ENCODE measurements around the gene DLL1.
A peak's percentile ranks its signal among the peaks of the same experiment; 100 is the strongest.

The DLL1 gene

GRCh38 chr6:170307080-170307545 is 16.2 kb upstream of the DLL1 start:
- Histone ChIP-seq H3K79me1 (ENCODE audit: low read depth, low read length) (peaks cover 5% of the 10 kb centered on the region), H2BK12ac (ENCODE audit: low read length) (no peak overlapping the region), H3K18ac (ENCODE audit: low read length) (peak overlapping the region; percentile 97), H3K36me3 (replicated peaks in 1 of 2; ENCODE audit: control insufficient read depth in 2 of 2, insufficient read depth in 2 of 2, low read length in 2 of 2) (peaks cover 0 to 17% of the 10 kb centered on the region in 2 donors), H3K4me1 (ENCODE audit: control insufficient read depth in 2 of 2, insufficient read depth in 1 of 2, low read depth in 1 of 2, low read length in 2 of 2) (peaks cover 17 to 19% of the 10 kb centered on the region in 2 donors), H3K23ac (ENCODE audit: low read depth, low read length, poor library complexity) (peak overlapping the region; percentile 76), H3K27ac (replicated peaks; ENCODE audit: low read length) (no peak overlapping the region), H2AK5ac (ENCODE audit: low read depth, low read length) (peak overlapping the region; percentile 34), H2BK15ac (ENCODE audit: low read length) (peak overlapping the region; percentile 55), H3K9ac (ENCODE audit: low read depth, low read length, poor library complexity) (peak overlapping the region; percentile 94), H2BK120ac (ENCODE audit: low read depth, low read length) (no peak overlapping the region), H2AFZ (ENCODE audit: low read length) (peak overlapping the region; percentile 95), H3K14ac (ENCODE audit: low read length) (peak overlapping the region; percentile 86), H4K91ac (ENCODE audit: low read depth, low read length, poor library complexity) (no peak overlapping the region), H3K4me3 (ENCODE audit: low read length in 2 of 2) (peak overlapping the region; percentile 72 to 99), H2BK5ac (ENCODE audit: low read length) (peak overlapping the region; percentile 26), H3K4ac (ENCODE audit: low read length) (no peak overlapping the region), H3K27me3 (ENCODE audit: control insufficient read depth in 3 of 3, insufficient read depth in 3 of 3, low read depth in 1 of 3, low read length in 3 of 3) (no peaks in the 10 kb centered on the region), H4K8ac (ENCODE audit: low read depth, low read length) (peak overlapping the region; percentile 19), H3K4me2 (ENCODE audit: insufficient read depth, low read length, poor library complexity, severe bottlenecking) (peak overlapping the region; percentile 71), H3K9me3 (replicated peaks in 1 of 2; ENCODE audit: control insufficient read depth in 2 of 2, insufficient read depth in 1 of 2, low read depth in 1 of 2, low read length in 2 of 2) (peaks cover 6 to 15% of the 10 kb centered on the region in 2 donors)
- WGBS, 2 donors (ENCODE audit: extremely low coverage in 2 of 2, insufficient read length in 2 of 2, insufficient replicate concordance in 1 of 2), result no CpG with 5 or more reads among the region's 15 CpGs
- DNase-seq (ENCODE audit: low spot score), result no peak

- WGBS, 2 donors (ENCODE audit: extremely low coverage in 2 of 2, insufficient read length in 2 of 2, insufficient replicate concordance in 1 of 2), result no CpG with 5 or more reads among the region's 97 CpGs
- peak within 1 kb of the TSS; percentile 71 for H3K4me2 ChIP-seq (ENCODE audit: insufficient read depth, low read length, poor library complexity, severe bottlenecking)
- no peaks in the 10 kb centered on the region for H3K27me3 ChIP-seq (ENCODE audit: control insufficient read depth in 3 of 3, insufficient read depth in 3 of 3, low read depth in 1 of 3, low read length in 3 of 3)
- H2BK15ac ChIP-seq (ENCODE audit: low read length), result peak within 1 kb of the TSS; percentile 55
- peak within 1 kb of the TSS; percentile 95 for H2AFZ ChIP-seq (ENCODE audit: low read length)
- peak within 1 kb of the TSS; percentile 97 for H3K18ac ChIP-seq (ENCODE audit: low read length)
- H3K14ac ChIP-seq (ENCODE audit: low read length), result peak within 1 kb of the TSS; percentile 86
- H3K4me1 ChIP-seq (ENCODE audit: control insufficient read depth in 2 of 2, insufficient read depth in 1 of 2, low read depth in 1 of 2, low read length in 2 of 2), result peaks cover 17 to 19% of the 10 kb centered on the region in 2 donors
- H2BK12ac ChIP-seq (ENCODE audit: low read length), result no peak within 1 kb of the TSS
- no peak within 1 kb of the TSS for H3K27ac ChIP-seq (replicated peaks; ENCODE audit: low read length)
- peak within 1 kb of the TSS; percentile 34 for H2AK5ac ChIP-seq (ENCODE audit: low read depth, low read length)
- peaks cover 5% of the 10 kb centered on the region for H3K79me1 ChIP-seq (ENCODE audit: low read depth, low read length)
- H4K91ac ChIP-seq (ENCODE audit: low read depth, low read length, poor library complexity), result no peak within 1 kb of the TSS
- no peak within 1 kb of the TSS for H3K4ac ChIP-seq (ENCODE audit: low read length)
- H3K23ac ChIP-seq (ENCODE audit: low read depth, low read length, poor library complexity), result peak within 1 kb of the TSS; percentile 76
- H4K8ac ChIP-seq (ENCODE audit: low read depth, low read length), result peak within 1 kb of the TSS; percentile 19
- peak within 1 kb of the TSS; percentile 26 for H2BK5ac ChIP-seq (ENCODE audit: low read length)
- peak within 1 kb of the TSS; percentile 72 to 99 for H3K4me3 ChIP-seq (ENCODE audit: low read length in 2 of 2)
- H3K36me3 ChIP-seq (replicated peaks in 1 of 2; ENCODE audit: control insufficient read depth in 2 of 2, insufficient read depth in 2 of 2, low read length in 2 of 2), result peaks cover 0 to 11% of the 10 kb centered on the region in 2 donors
- peaks cover 6 to 17% of the 10 kb centered on the region in 2 donors for H3K9me3 ChIP-seq (replicated peaks in 1 of 2; ENCODE audit: control insufficient read depth in 2 of 2, insufficient read depth in 1 of 2, low read depth in 1 of 2, low read length in 2 of 2)
- H2BK120ac ChIP-seq (ENCODE audit: low read depth, low read length), result no peak within 1 kb of the TSS
- DNase-seq (ENCODE audit: low spot score), result peak; percentile 78
- H3K9ac ChIP-seq (ENCODE audit: low read depth, low read length, poor library complexity), result peak within 1 kb of the TSS; percentile 94
Measured at GRCh38 chr6:170306324-170307079, 15.6 kb upstream of the DLL1 start, which contains the start of gene FAM120B. FAM120B (plus strand) TSS chr6:170306758; CDS start chr6:170317391, 10,633 bp downstream.

- no peak overlapping the region for H2BK5ac ChIP-seq (ENCODE audit: low read length)
- H2AK5ac ChIP-seq (ENCODE audit: low read depth, low read length), result no peak overlapping the region
- H3K79me1 ChIP-seq (ENCODE audit: low read depth, low read length), result peaks cover 5% of the 10 kb centered on the region
- WGBS, 2 donors (ENCODE audit: extremely low coverage in 2 of 2, insufficient read length in 2 of 2, insufficient replicate concordance in 1 of 2), result no CpG with 5 or more reads among the region's 29 CpGs
- peak overlapping the region; percentile 1 for H4K8ac ChIP-seq (ENCODE audit: low read depth, low read length)
- DNase-seq (ENCODE audit: low spot score), result no peak
- H2AFZ ChIP-seq (ENCODE audit: low read length), result peak overlapping the region; percentile 95
- no peak overlapping the region for H2BK120ac ChIP-seq (ENCODE audit: low read depth, low read length)
- peaks cover 0 to 5% of the 10 kb centered on the region in 2 donors for H3K36me3 ChIP-seq (replicated peaks in 1 of 2; ENCODE audit: control insufficient read depth in 2 of 2, insufficient read depth in 2 of 2, low read length in 2 of 2)
- H3K14ac ChIP-seq (ENCODE audit: low read length), result no peak overlapping the region
- peaks cover 17 to 19% of the 10 kb centered on the region in 2 donors for H3K4me1 ChIP-seq (ENCODE audit: control insufficient read depth in 2 of 2, insufficient read depth in 1 of 2, low read depth in 1 of 2, low read length in 2 of 2)
- no peaks in the 10 kb centered on the region for H3K27me3 ChIP-seq (ENCODE audit: control insufficient read depth in 3 of 3, insufficient read depth in 3 of 3, low read depth in 1 of 3, low read length in 3 of 3)
- H3K9me3 ChIP-seq (replicated peaks in 1 of 2; ENCODE audit: control insufficient read depth in 2 of 2, insufficient read depth in 1 of 2, low read depth in 1 of 2, low read length in 2 of 2), result peaks cover 6 to 24% of the 10 kb centered on the region in 2 donors
- no peak overlapping the region for H2BK15ac ChIP-seq (ENCODE audit: low read length)
- no peak overlapping the region for H2BK12ac ChIP-seq (ENCODE audit: low read length)
- peak overlapping the region; percentile 72 to 99 for H3K4me3 ChIP-seq (ENCODE audit: low read length in 2 of 2)
- no peak overlapping the region for H3K23ac ChIP-seq (ENCODE audit: low read depth, low read length, poor library complexity)
- peak overlapping the region; percentile 97 for H3K18ac ChIP-seq (ENCODE audit: low read length)
- H4K91ac ChIP-seq (ENCODE audit: low read depth, low read length, poor library complexity), result no peak overlapping the region
- H3K9ac ChIP-seq (ENCODE audit: low read depth, low read length, poor library complexity), result peak overlapping the region; percentile 90
- H3K4me2 ChIP-seq (ENCODE audit: insufficient read depth, low read length, poor library complexity, severe bottlenecking), result peak overlapping the region; percentile 71
- no peak overlapping the region for H3K27ac ChIP-seq (replicated peaks; ENCODE audit: low read length)
- no peak overlapping the region for H3K4ac ChIP-seq (ENCODE audit: low read length)
Measured at GRCh38 chr6:170305805-170306323, 15.0 kb upstream of the DLL1 start.

- WGBS, 2 donors (ENCODE audit: extremely low coverage in 2 of 2, insufficient read length in 2 of 2, insufficient replicate concordance in 1 of 2), result no CpG with 5 or more reads among the region's 1 CpG
- Histone ChIP-seq H3K18ac (ENCODE audit: low read length) (no peak overlapping the region), H3K4me3 (ENCODE audit: low read length in 2 of 2) (no peak overlapping the region), H3K9ac (ENCODE audit: low read depth, low read length, poor library complexity) (no peak overlapping the region), H2BK12ac (ENCODE audit: low read length) (no peak overlapping the region), H2BK15ac (ENCODE audit: low read length) (no peak overlapping the region), H3K36me3 (replicated peaks in 1 of 2; ENCODE audit: control insufficient read depth in 2 of 2, insufficient read depth in 2 of 2, low read length in 2 of 2) (no peaks in the 10 kb centered on the region), H2BK120ac (ENCODE audit: low read depth, low read length) (no peak overlapping the region), H3K14ac (ENCODE audit: low read length) (no peak overlapping the region), H3K27me3 (ENCODE audit: control insufficient read depth in 3 of 3, insufficient read depth in 3 of 3, low read depth in 1 of 3, low read length in 3 of 3) (no peaks in the 10 kb centered on the region), H3K4ac (ENCODE audit: low read length) (no peak overlapping the region), H3K9me3 (replicated peaks in 1 of 2; ENCODE audit: control insufficient read depth in 2 of 2, insufficient read depth in 1 of 2, low read depth in 1 of 2, low read length in 2 of 2) (peaks cover 6 to 29% of the 10 kb centered on the region in 2 donors), H3K4me1 (ENCODE audit: control insufficient read depth in 2 of 2, insufficient read depth in 1 of 2, low read depth in 1 of 2, low read length in 2 of 2) (peaks cover 10 to 20% of the 10 kb centered on the region in 2 donors), H3K23ac (ENCODE audit: low read depth, low read length, poor library complexity) (no peak overlapping the region), H4K8ac (ENCODE audit: low read depth, low read length) (no peak overlapping the region), H2AFZ (ENCODE audit: low read length) (no peak overlapping the region), H3K27ac (replicated peaks; ENCODE audit: low read length) (no peak overlapping the region), H2BK5ac (ENCODE audit: low read length) (no peak overlapping the region), H4K91ac (ENCODE audit: low read depth, low read length, poor library complexity) (no peak overlapping the region), H3K4me2 (ENCODE audit: insufficient read depth, low read length, poor library complexity, severe bottlenecking) (no peak overlapping the region), H2AK5ac (ENCODE audit: low read depth, low read length) (no peak overlapping the region), H3K79me1 (ENCODE audit: low read depth, low read length) (peaks cover 1% of the 10 kb centered on the region)
- DNase-seq (ENCODE audit: low spot score), result no peak
Measured at GRCh38 chr6:170301184-170301583, 10.3 kb upstream of the DLL1 start.
